Dermis blood vessel endothelial cell (primary cell): ENCODE measurements around the gene GCM1. TPM values are rescaled to one million over a fixed set of nuclear protein-coding genes. Genes with fewer than 3 reads are reported as not detected.

ENCODE experiments used
- DNase-seq: peaks from one replicate; pipeline ENCODE4 v3.0.0; 2010
- total RNA-seq: library from RNA; depleted of rRNA; stranded (reverse); fragments of >200 nt; gene quantifications from 2 replicates; pipeline ENCODE4 v1.2.3, GENCODE V29; 2014

Gene GCM1
- total RNA-seq, 1 donor from 2014 or later, result not detected

DNA sequence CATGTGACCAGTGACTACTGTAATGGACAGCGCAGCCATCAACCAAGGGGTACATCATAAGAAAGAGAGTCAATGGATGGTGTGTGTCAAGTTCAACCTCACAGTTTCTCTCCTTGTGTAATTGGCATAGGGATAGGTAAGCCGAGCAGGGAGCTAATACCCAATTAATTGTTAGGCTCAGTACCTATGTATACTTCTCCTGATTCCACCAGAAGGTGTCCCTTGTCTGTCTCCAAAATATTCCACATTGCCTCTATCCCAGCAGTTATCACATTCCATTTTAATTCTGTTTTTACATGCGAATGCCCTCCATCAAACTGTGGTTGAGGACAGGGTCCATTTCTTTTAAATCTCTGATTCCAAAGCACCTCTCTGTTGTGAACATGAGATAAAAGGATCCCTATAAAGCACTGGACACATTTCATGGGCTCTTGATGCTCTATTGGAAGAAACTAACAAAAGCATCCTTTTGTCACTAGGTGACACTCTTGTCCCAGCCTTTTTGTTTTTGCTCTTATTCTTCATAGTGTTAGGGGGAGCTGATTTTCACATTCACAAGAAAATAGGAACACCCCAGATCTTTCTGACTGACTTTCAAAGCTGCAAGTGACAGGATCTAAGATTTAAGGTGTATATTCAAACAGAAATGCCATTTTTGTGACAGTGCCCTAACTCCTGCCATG, 44.5 kb downstream of the GCM1 start:
- peak; percentile 5 for DNase-seq

GRCh38 chr6:53101006-53101405, 47.6 kb downstream of the GCM1 start:
- no peak for DNase-seq

GRCh38 chr6:53100561-53100960, 48.1 kb downstream of the GCM1 start:
- no peak for DNase-seq

DNA sequence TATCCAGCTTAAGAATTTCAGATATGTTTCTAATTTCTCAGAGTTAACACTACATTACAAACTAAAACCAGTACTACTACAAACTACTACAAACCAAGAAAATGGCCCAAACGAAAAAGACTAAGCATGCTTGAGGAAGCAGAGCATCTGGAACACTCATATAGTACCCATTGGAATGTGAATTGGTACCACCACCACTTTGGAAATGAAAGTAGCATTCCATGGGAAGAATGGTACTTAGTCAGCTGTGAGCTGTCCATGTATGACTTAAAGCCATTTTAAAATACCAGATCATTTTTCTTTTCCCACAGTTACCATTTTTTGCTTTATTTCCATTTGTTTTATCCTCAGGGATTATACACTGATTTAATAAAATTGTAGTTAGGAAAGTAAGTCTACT, 52.9 kb downstream of the GCM1 start:
- no peak for DNase-seq

DNA sequence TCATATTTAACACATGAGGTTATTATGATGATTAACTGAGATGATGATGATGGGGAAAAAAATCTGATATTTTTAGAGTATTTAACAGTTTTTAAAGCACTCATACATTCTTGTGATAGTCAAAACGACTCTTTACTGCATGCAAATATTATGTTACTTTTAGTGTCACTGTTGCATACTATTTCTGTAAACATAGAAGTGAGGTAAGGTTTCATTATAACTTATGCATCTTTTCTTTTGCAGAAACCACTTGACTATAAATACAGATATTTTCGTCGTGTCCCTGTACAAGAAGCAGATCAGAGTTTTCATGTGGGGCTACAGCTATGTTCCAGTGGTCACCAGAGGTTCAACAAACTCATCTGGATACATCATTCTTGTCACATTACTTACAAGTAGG, 53.4 kb downstream of the GCM1 start:
- no peak for DNase-seq

DNA sequence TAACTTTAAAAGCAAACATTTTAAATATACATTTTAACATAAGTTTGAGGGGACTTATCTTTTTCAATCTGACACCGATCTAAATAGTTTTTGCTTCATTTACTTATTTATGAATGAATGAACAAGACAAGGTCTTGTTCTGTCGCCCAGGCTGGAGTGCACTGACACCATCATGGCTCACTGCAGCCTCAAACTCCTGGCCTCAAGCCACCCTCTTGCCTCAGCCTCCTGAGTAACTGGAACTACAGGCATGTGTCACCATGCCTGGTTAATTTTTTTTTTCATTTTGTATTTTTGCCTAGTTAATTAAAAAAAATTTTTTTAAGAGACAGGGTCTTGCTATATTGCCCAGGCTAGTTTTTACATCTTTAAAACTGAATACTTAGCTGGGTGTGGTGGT, 58.1 kb downstream of the GCM1 start:
- no peak for DNase-seq

DNA sequence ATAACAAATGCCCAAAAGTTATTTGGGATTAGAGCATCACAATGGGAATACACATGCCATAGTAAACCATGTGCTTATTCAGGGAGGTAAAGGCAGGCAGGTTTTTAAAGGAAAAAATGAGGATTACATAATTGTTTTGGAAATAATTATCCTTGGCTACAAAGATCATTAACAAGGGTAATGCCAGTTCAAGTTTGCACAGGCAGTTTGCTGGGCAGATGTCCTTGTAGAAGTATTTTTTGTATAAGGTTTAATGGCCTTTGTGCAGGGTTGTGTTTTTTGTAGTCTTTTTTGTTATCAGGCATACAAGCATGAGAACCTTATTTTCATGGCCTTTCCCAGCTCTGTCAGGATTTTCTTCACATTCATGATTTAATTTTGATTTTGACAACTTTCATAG, 58.7 kb downstream of the GCM1 start:
- DNase-seq, result no peak

GRCh38 chr6:53086302-53086701, 62.3 kb downstream of the GCM1 start:
- no peak for DNase-seq

- no peak for DNase-seq
These were observed 67.8 kb downstream of the GCM1 start for GRCh38 chr6:53080813-53081212.

Other genes starting within 250 kb of the GCM1 start
- not detected in 2 replicates for gene GSTA3, start 239.1 kb downstream of the GCM1 start, total RNA-seq
- gene GSTA4, start 153.6 kb downstream of the GCM1 start, total RNA-seq, result 17.7 and 26.1 TPM in 2 replicates
- 4.6 and 6.8 TPM in 2 replicates for gene CILK1, start 87.0 kb downstream of the GCM1 start, total RNA-seq
- gene FBXO9, start 83.4 kb downstream of the GCM1 start, total RNA-seq, result 36.9 and 41.6 TPM in 2 replicates
- gene ELOVL5, start 200.1 kb upstream of the GCM1 start, total RNA-seq, result 74.2 and 123 TPM in 2 replicates